BE2C (cell line): ENCODE data around the gene PARD3.

ENCODE experiments used
- DNase-seq: peaks from one replicate; pipeline ENCODE4 v3.0.0-alpha.2; 2020
- H3K27me3 ChIP-seq: fragments of 250-450 bp; sonication (Bioruptor Pico); 2 replicates; pipeline ENCODE4 v1.5.1; 2020; ENCODE audit warnings: mild to moderate bottlenecking
- H3K36me3 ChIP-seq: fragments of 250-450 bp; sonication (Bioruptor Pico); 2 replicates; pipeline ENCODE4 v1.5.1; 2020; ENCODE audit warnings: mild to moderate bottlenecking
- H3K4me1 ChIP-seq: fragments of 250-450 bp; sonication (Bioruptor Pico); 2 replicates; pipeline ENCODE4 v1.5.1; 2020
- H3K4me3 ChIP-seq: 2 replicates; pipeline ENCODE4 v1.5.1; 2011; ENCODE audit warnings: low read depth, low read length
- H3K9me3 ChIP-seq: fragments of 250-450 bp; sonication (Bioruptor Pico); 2 replicates; pipeline ENCODE4 v1.5.1; 2020
- CTCF ChIP-seq: IDR thresholded peaks from 2 replicates; pipeline ENCODE4 v1.5.1; 2012; ENCODE audit warnings: mild to moderate bottlenecking, low read depth, low read length

PARD3 gene

GRCh38 chr10:34305189-34305588, 509.9 kb downstream of the PARD3 start:
- TF ChIP-seq CTCF: no peak
- no peaks in the 10 kb centered on the region for H3K27me3 ChIP-seq
- H3K9me3 ChIP-seq: no peaks in the 10 kb centered on the region
- no peak overlapping the region for H3K4me3 ChIP-seq
- no peaks in the 10 kb centered on the region for H3K36me3 ChIP-seq
- DNase-seq: no peak
- no peaks in the 10 kb centered on the region for H3K4me1 ChIP-seq

- DNase-seq: no peak
Measured at GRCh38 chr10:34303022-34303421, 512.1 kb downstream of the PARD3 start.

GRCh38 chr10:34299105-34299611, 515.9 kb downstream of the PARD3 start:
- Histone ChIP-seq H3K36me3 (no peaks in the 10 kb centered on the region), H3K27me3 (no peaks in the 10 kb centered on the region), H3K9me3 (no peaks in the 10 kb centered on the region), H3K4me1 (no peaks in the 10 kb centered on the region), H3K4me3 (no peak overlapping the region)
- DNase-seq: no peak
- no peak for TF ChIP-seq CTCF

More at GRCh38 chr10:34303022-34303421, 512.1 kb downstream of the PARD3 start:
- no peaks in the 10 kb centered on the region for H3K9me3 ChIP-seq
- no peaks in the 10 kb centered on the region for H3K27me3 ChIP-seq
- no peaks in the 10 kb centered on the region for H3K36me3 ChIP-seq
- H3K4me1 ChIP-seq: no peaks in the 10 kb centered on the region
- TF ChIP-seq CTCF: no peak
- no peak overlapping the region for H3K4me3 ChIP-seq

GRCh38 chr10:34298346-34298818, 516.7 kb downstream of the PARD3 start:
- Histone ChIP-seq H3K27me3 (no peaks in the 10 kb centered on the region), H3K9me3 (no peaks in the 10 kb centered on the region), H3K36me3 (no peaks in the 10 kb centered on the region), H3K4me3 (no peak overlapping the region), H3K4me1 (no peaks in the 10 kb centered on the region)
- TF ChIP-seq CTCF: no peak
- DNase-seq: no peak

- Histone ChIP-seq H3K36me3 (no peaks in the 10 kb centered on the region), H3K4me3 (no peak overlapping the region), H3K27me3 (no peaks in the 10 kb centered on the region), H3K9me3 (no peaks in the 10 kb centered on the region), H3K4me1 (no peaks in the 10 kb centered on the region)
- no peak for TF ChIP-seq CTCF
- DNase-seq: no peak
Measured at GRCh38 chr10:34297541-34298345, 517.4 kb downstream of the PARD3 start.

- DNase-seq: no peak
- no peaks in the 10 kb centered on the region for H3K9me3 ChIP-seq
- H3K4me1 ChIP-seq: no peaks in the 10 kb centered on the region
- H3K36me3 ChIP-seq: no peaks in the 10 kb centered on the region
- H3K27me3 ChIP-seq: no peaks in the 10 kb centered on the region
- no peak overlapping the region for H3K4me3 ChIP-seq
- no peak for TF ChIP-seq CTCF
Measured at GRCh38 chr10:34295142-34295548, 520.0 kb downstream of the PARD3 start.
